H1 (cell line): ENCODE results near the gene STX18. TPM values are rescaled to one million over a fixed set of nuclear protein-coding genes. Genes with fewer than 3 reads are reported as not detected.

Experiments used
- CTCF ChIA-PET: fragments of 300-600 bp; sonication (Branson Sonifier 250); formaldehyde crosslinking; loops from one replicate; lab custom pipeline; 2021; ENCODE audit not compliant: partially characterized antibody; lab: Charles Lee
- POLR2A ChIA-PET: fragments of 300-600 bp; sonication (Branson Sonifier 250); formaldehyde crosslinking; loops from one replicate; lab custom pipeline; 2021; ENCODE audit warnings: inconsistent platforms; ENCODE audit not compliant: partially characterized antibody; lab: Charles Lee
- DNase-seq, 2 experiments: peaks; one replicate each; pipeline versions ENCODE4 v3.0.0 to v3.0.0-alpha.2; 2010 to 2022; ENCODE audit warnings: low spot score in 2 of 2, low read depth in 1 of 2, mixed read lengths in 1 of 2
- FAIRE-seq: peaks from 2 replicates; lab custom pipeline; 2011; peaks lifted over from hg19 to GRCh38; lab: Jason Lieb, UNC
- H2AFZ ChIP-seq: 2 replicates; pipeline ENCODE4 v1.8.1; 2012; ENCODE audit warnings: low read length, inconsistent platforms
- H2AK5ac ChIP-seq: 2 replicates; pipeline ENCODE4 v1.6.1; 2013; ENCODE audit warnings: low read depth, low read length
- H2BK120ac ChIP-seq: replicated peaks from 2 replicates; pipeline ENCODE3; 2013; ENCODE audit warnings: low read depth, low read length, inconsistent platforms
- H2BK12ac ChIP-seq: 2 replicates; pipeline ENCODE4 v1.6.1; 2013; ENCODE audit warnings: low read depth, low read length
- H2BK15ac ChIP-seq: 2 replicates; pipeline ENCODE4 v1.6.1; 2013; ENCODE audit warnings: low read length
- H2BK20ac ChIP-seq: 2 replicates; pipeline ENCODE4 v1.6.1; 2013; ENCODE audit warnings: low read length
- H2BK5ac ChIP-seq: 2 replicates; pipeline ENCODE4 v1.6.1; 2013; ENCODE audit warnings: low read depth, low read length
- H3K14ac ChIP-seq: 2 replicates; pipeline ENCODE4 v1.6.1; 2013; ENCODE audit warnings: inconsistent platforms; ENCODE audit not compliant: insufficient read length
- H3K18ac ChIP-seq: 2 replicates; pipeline ENCODE4 v1.6.1; 2013; ENCODE audit warnings: low read length; ENCODE audit errors: extremely low read depth
- H3K23ac ChIP-seq: 2 replicates; pipeline ENCODE4 v1.6.1; 2013; ENCODE audit warnings: inconsistent platforms; ENCODE audit not compliant: insufficient read length
- H3K23me2 ChIP-seq: 2 replicates; pipeline ENCODE4 v1.6.1; 2013; ENCODE audit warnings: low read depth, low read length
- H3K27ac ChIP-seq: 2 replicates; pipeline ENCODE4 v1.6.1; 2011; ENCODE audit warnings: low read depth, low read length, inconsistent platforms
- H3K27me3 ChIP-seq, 4 experiments: replicated peaks in 1 of 4; 1 replicate in 1 of 4; 2 replicates in 3 of 4; pipeline versions ENCODE4 v1.6.1 to v1.8.1; 2011 to 2013; ENCODE audit warnings: low read length in 3 of 4, mild to moderate bottlenecking in 3 of 4, inconsistent platforms in 2 of 4, mixed read lengths in 2 of 4, moderate library complexity in 1 of 4; ENCODE audit not compliant: control insufficient read depth in 3 of 4, insufficient read depth in 3 of 4; ENCODE audit errors: extremely low read depth in 1 of 4
- H3K36me3 ChIP-seq, 4 experiments: 2 replicates each; pipeline versions ENCODE4 v1.6.1 to v1.8.1; 2011 to 2013; ENCODE audit warnings: mild to moderate bottlenecking in 4 of 4, low read length in 3 of 4, moderate library complexity in 2 of 4, control low read depth in 1 of 4, inconsistent platforms in 1 of 4; ENCODE audit not compliant: insufficient read depth in 4 of 4, control insufficient read depth in 2 of 4
- H3K4ac ChIP-seq: replicated peaks from 2 replicates; pipeline ENCODE3; 2013; ENCODE audit warnings: low read length, low read depth, mixed read lengths, inconsistent platforms; ENCODE audit not compliant: insufficient read length
- H3K4me1 ChIP-seq, 4 experiments: replicated peaks in 1 of 4; 1 replicate in 1 of 4; 2 replicates in 3 of 4; pipeline versions ENCODE4 v1.6.1 to v1.8.1; 2011 to 2013; ENCODE audit warnings: low read length in 3 of 4, inconsistent platforms in 2 of 4, mixed read lengths in 1 of 4; ENCODE audit not compliant: insufficient read depth in 4 of 4, control insufficient read depth in 3 of 4
- H3K4me2 ChIP-seq, 2 experiments: 2 replicates each; pipeline versions ENCODE4 v1.6.1 to v1.8.1; 2011 to 2013; ENCODE audit warnings: low read depth in 2 of 2, low read length in 2 of 2, control low read depth in 1 of 2, inconsistent platforms in 1 of 2, mild to moderate bottlenecking in 1 of 2; ENCODE audit not compliant: insufficient read depth in 1 of 2
- H3K4me3 ChIP-seq, 4 experiments: fragments of 200-600, 300-600 bp in 1 of 4; sonication (generic), shearing (Covaris generic), sonication (Bioruptor Twin) in 1 of 4; 2 replicates each; pipeline versions ENCODE4 v1.5.1 to v1.8.1; 2011 to 2016; ENCODE audit warnings: low read length in 4 of 4, low read depth in 3 of 4, control low read depth in 2 of 4, inconsistent platforms in 2 of 4, mild to moderate bottlenecking in 2 of 4, mixed read lengths in 1 of 4, moderate library complexity in 1 of 4; ENCODE audit not compliant: insufficient read depth in 2 of 4; ENCODE audit errors: extremely low read depth in 1 of 4
- H3K56ac ChIP-seq: replicated peaks from 2 replicates; pipeline ENCODE3; 2013; ENCODE audit warnings: low read depth, mild to moderate bottlenecking, mixed read lengths, low read length, inconsistent platforms; ENCODE audit not compliant: insufficient read length
- H3K79me1 ChIP-seq: 2 replicates; pipeline ENCODE4 v1.6.1; 2013; ENCODE audit warnings: low read depth, low read length, control low read depth
- H3K79me2 ChIP-seq, 2 experiments: 2 replicates each; pipeline versions ENCODE4 v1.6.1 to v1.8.1; 2012 to 2013; ENCODE audit warnings: low read length in 2 of 2, mild to moderate bottlenecking in 2 of 2, inconsistent platforms in 1 of 2; ENCODE audit not compliant: insufficient read depth in 2 of 2, control insufficient read depth in 1 of 2
- H3K9ac ChIP-seq, 4 experiments: replicated peaks in 1 of 4; 1 replicate in 1 of 4; 2 replicates in 3 of 4; pipeline versions ENCODE4 v1.6.1 to v1.8.1; 2011 to 2013; ENCODE audit warnings: low read depth in 3 of 4, low read length in 3 of 4, control low read depth in 2 of 4, mild to moderate bottlenecking in 2 of 4, moderate library complexity in 2 of 4, inconsistent platforms in 1 of 4; ENCODE audit errors: extremely low read depth in 1 of 4
- H3K9me3 ChIP-seq, 2 experiments: 2 replicates each; pipeline versions ENCODE4 v1.6.1 to v1.8.1; 2012 to 2013; ENCODE audit warnings: mild to moderate bottlenecking in 2 of 2, moderate library complexity in 2 of 2, control low read depth in 1 of 2, inconsistent platforms in 1 of 2, low read depth in 1 of 2, low read length in 1 of 2, mixed read lengths in 1 of 2; ENCODE audit not compliant: insufficient read depth in 2 of 2
- H4K20me1 ChIP-seq, 2 experiments: replicated peaks in 1 of 2; 2 replicates each; pipeline versions ENCODE3 to v1.8.1; 2011 to 2013; ENCODE audit warnings: inconsistent platforms in 2 of 2, low read length in 2 of 2, mild to moderate bottlenecking in 1 of 2; ENCODE audit not compliant: insufficient read depth in 2 of 2, control insufficient read depth in 1 of 2
- H4K5ac ChIP-seq: 2 replicates; pipeline ENCODE4 v1.6.1; 2013; ENCODE audit warnings: low read length, low read depth, mixed read lengths, inconsistent platforms; ENCODE audit not compliant: insufficient read length
- H4K8ac ChIP-seq: 2 replicates; pipeline ENCODE4 v1.8.0; 2013; ENCODE audit warnings: mild to moderate bottlenecking, moderate library complexity, low read length, inconsistent platforms; ENCODE audit not compliant: insufficient read depth; ENCODE audit errors: extremely low read depth
- H4K91ac ChIP-seq: replicated peaks from 2 replicates; pipeline ENCODE3; 2013; ENCODE audit warnings: low read length, mixed read lengths, inconsistent platforms; ENCODE audit not compliant: insufficient read length
- BRCA1 ChIP-seq: IDR thresholded peaks from 2 replicates; pipeline ENCODE4 v1.6.1; 2012; ENCODE audit warnings: low read depth, low read length, improper control_type of control experiment
- CEBPB ChIP-seq: IDR thresholded peaks from 2 replicates; pipeline ENCODE4 v1.6.1; 2012; ENCODE audit warnings: low read depth, low read length
- CTBP2 ChIP-seq: IDR thresholded peaks from 2 replicates; pipeline ENCODE4 v1.7.0; 2011; ENCODE audit warnings: borderline replicate concordance, mild to moderate bottlenecking, moderate library complexity, mixed read lengths, low read length; ENCODE audit not compliant: insufficient read depth, insufficient read length
- CTCF ChIP-seq, 3 experiments: IDR thresholded peaks; 1 replicate in 2 of 3; 2 replicates in 1 of 3; pipeline versions ENCODE4 v1.5.1 to v1.6.1; 2011; ENCODE audit warnings: low read length in 3 of 3, mild to moderate bottlenecking in 3 of 3, inconsistent platforms in 2 of 3, low read depth in 1 of 3, moderate library complexity in 1 of 3; ENCODE audit not compliant: insufficient read depth in 1 of 3; ENCODE audit errors: control extremely low read depth in 1 of 3
- HDAC6 ChIP-seq: IDR thresholded peaks from one replicate; pipeline ENCODE4 v1.7.1; 2012; ENCODE audit warnings: low read depth, mild to moderate bottlenecking, inconsistent platforms, low read length, moderate library complexity
- KDM4A ChIP-seq: IDR thresholded peaks from one replicate; pipeline ENCODE4 v1.7.1; 2012; ENCODE audit warnings: low read depth, mild to moderate bottlenecking, moderate library complexity, low read length, inconsistent platforms; ENCODE audit not compliant: severe bottlenecking
- PHF8 ChIP-seq: fragments of 200-600 bp; sonication (generic); conservative IDR thresholded peaks from 2 replicates; pipeline ENCODE4 v1.7.1; 2012; ENCODE audit warnings: low read depth, mild to moderate bottlenecking, inconsistent platforms, low read length, moderate library complexity
- POLR2A ChIP-seq, 2 experiments: IDR thresholded peaks; 1 replicate in 1 of 2; 2 replicates in 1 of 2; pipeline ENCODE4 v1.6.1; 2011; ENCODE audit warnings: low read depth in 2 of 2, low read length in 2 of 2, mild to moderate bottlenecking in 2 of 2; ENCODE audit errors: control extremely low read depth in 1 of 2
- POLR2AphosphoS5 ChIP-seq: IDR thresholded peaks from 2 replicates; pipeline ENCODE4 v1.6.1; 2011; ENCODE audit warnings: low read depth, low read length
- POU5F1 ChIP-seq: IDR thresholded peaks from 2 replicates; pipeline ENCODE4 v1.6.1; 2011; ENCODE audit warnings: low read depth, mild to moderate bottlenecking, low read length, moderate library complexity
- RAD21 ChIP-seq, 2 experiments: IDR thresholded peaks in 1 of 2; conservative IDR thresholded peaks in 1 of 2; 2 replicates each; pipeline ENCODE4 v1.6.1; 2011; ENCODE audit warnings: low read depth in 2 of 2, low read length in 2 of 2, improper control_type of control experiment in 1 of 2, inconsistent platforms in 1 of 2, mild to moderate bottlenecking in 1 of 2, moderate library complexity in 1 of 2
- TCF12 ChIP-seq: IDR thresholded peaks from 2 replicates; pipeline ENCODE4 v1.6.1; 2011; ENCODE audit warnings: low read depth, mild to moderate bottlenecking, low read length
- YY1 ChIP-seq: IDR thresholded peaks from 2 replicates; pipeline ENCODE4 v1.6.1; 2011; ENCODE audit warnings: low read depth, mild to moderate bottlenecking, low read length
- polyA plus RNA-seq, 7 experiments: library from polyadenylated mRNA; depleted of rRNA in 3 of 7; stranded (reverse) in 5 of 7; unstranded in 2 of 7; fragments of >200 nt in 5 of 7; fragments of 200-250 nt in 2 of 7; gene quantifications; 1 replicate in 5 of 7; 2 replicates in 1 of 7; 4 replicates in 1 of 7; pipeline versions ENCODE4 v1.2.1 to v1.2.3, GENCODE V29; 2011 to 2013; ENCODE audit warnings: missing spikeins in 2 of 7, mixed read lengths in 2 of 7
- total RNA-seq: library from RNA; stranded (reverse); fragmentation: NEBNext Ultra II Directional; extraction: Animal tissue kit (Norgen Biotek cat#: 25700); gene quantifications from 2 replicates; pipeline ENCODE4 v1.2.1, GENCODE V29; 2021

Gene STX18
- total and polyA plus RNA-seq, 2 of the 8 experiments (the other 6 are each of a cell fraction or from before 2014, with no cell fraction given), result 14.6 to 18.3 TPM

GRCh38 chr4:4461178-4461577 is 80.7 kb downstream of the STX18 start:
- Histone ChIP-seq H3K18ac (no peak overlapping the region), H4K8ac (no peak overlapping the region), H2BK5ac (no peak overlapping the region), H4K91ac (no peak overlapping the region), H3K36me3 (peaks cover 0 to 6% (median 2%) of the 10 kb centered on the region in 4 experiments; a peak in 4 of 8 replicates), H3K4me2 (no peak overlapping the region), H3K79me2 (no peaks in the 10 kb centered on the region), H3K9ac (no peak overlapping the region), H2BK15ac (peak overlapping the region; percentile 92; the same call in 1 of the 2 replicates), H3K9me3 (no peaks in the 10 kb centered on the region), H2AFZ (no peak overlapping the region), H3K79me1 (no peaks in the 10 kb centered on the region), H4K20me1 (no peaks in the 10 kb centered on the region), H3K23ac (no peak overlapping the region), H2BK12ac (no peak overlapping the region), H2AK5ac (no peak overlapping the region), H3K4me1 (peaks cover 9 to 23% (median 16%) of the 10 kb centered on the region in 4 experiments; a peak in 6 of 7 replicates), H4K5ac (no peak overlapping the region), H3K27me3 (no peaks in the 10 kb centered on the region), H2BK20ac (no peak overlapping the region), H3K14ac (no peak overlapping the region), H3K27ac (no peak overlapping the region), H3K4me3 (no peak overlapping the region), H2BK120ac (no peak overlapping the region), H3K23me2 (no peaks in the 10 kb centered on the region), H3K4ac (no peak overlapping the region), H3K56ac (no peak overlapping the region)
- ChIA-PET POLR2A (no interaction called here), CTCF (interaction anchor here (1.0 kb wide), 1 partner anchor 30 kb away, joined by 4 read pairs; no protein-coding TSS in a partner anchor)
- DNase-seq, result no peak
- FAIRE-seq, result no peak
- TF ChIP-seq BRCA1, result no peak
- no peak for TF ChIP-seq YY1
- TF ChIP-seq CTCF (IDR thresholded peaks at IDR 0.05; ENCODE audit: control extremely low read depth in 1 of 3, insufficient read depth in 1 of 3, low read depth in 1 of 3, low read length in 3 of 3), result no peak
- TF ChIP-seq CTBP2, result no peak
- TF ChIP-seq POLR2AphosphoS5, result no peak
- TF ChIP-seq CEBPB, result no peak
- TF ChIP-seq POU5F1, result no peak
- no peak for TF ChIP-seq RAD21 (IDR thresholded peaks at IDR 0.05 in 1 of 2, conservative IDR thresholded peaks at IDR 0.05 in 1 of 2; ENCODE audit: low read depth in 2 of 2, low read length in 2 of 2)
- no peak for TF ChIP-seq POLR2A (IDR thresholded peaks at IDR 0.05; ENCODE audit: control extremely low read depth in 1 of 2, low read depth in 2 of 2, low read length in 2 of 2)
- TF ChIP-seq HDAC6, result no peak
- no peak for TF ChIP-seq KDM4A
- no peak for TF ChIP-seq TCF12
- TF ChIP-seq PHF8, result no peak
